Activated CD8-positive, alpha-beta memory T cell treated with anti-CD3 and anti-CD28 coated beads for 36 hours (primary cell): ENCODE results near the gene ARHGAP10. TPM values are rescaled to one million over a fixed set of nuclear protein-coding genes. Genes with fewer than 3 reads are reported as not detected.
"Not testable (repeated sequence)": the region's sequence is repeated elsewhere in the genome, so short reads cannot be mapped to it uniquely, and the experiment has no call there.

Source experiments
- CTCF ChIA-PET: fragments of 350-600 bp; sonication (Branson Sonifier 250); formaldehyde crosslinking; loops from one replicate; lab custom pipeline; 2021; ENCODE audit warnings: antibody characterized with exemption; lab: Charles Lee
- POLR2A ChIA-PET: fragments of 350-600 bp; sonication (Branson Sonifier 250); formaldehyde crosslinking; loops from one replicate; lab custom pipeline; 2021; ENCODE audit warnings: antibody characterized with exemption; lab: Charles Lee
- total RNA-seq, 2 experiments: library from RNA; stranded (reverse); gene quantifications; one replicate each; pipeline ENCODE4 v1.2.3, GENCODE V29; 2021

ARHGAP10 gene
- total RNA-seq, 2 experiments from 2014 or later, result 8.7 to 9.5 TPM

DNA sequence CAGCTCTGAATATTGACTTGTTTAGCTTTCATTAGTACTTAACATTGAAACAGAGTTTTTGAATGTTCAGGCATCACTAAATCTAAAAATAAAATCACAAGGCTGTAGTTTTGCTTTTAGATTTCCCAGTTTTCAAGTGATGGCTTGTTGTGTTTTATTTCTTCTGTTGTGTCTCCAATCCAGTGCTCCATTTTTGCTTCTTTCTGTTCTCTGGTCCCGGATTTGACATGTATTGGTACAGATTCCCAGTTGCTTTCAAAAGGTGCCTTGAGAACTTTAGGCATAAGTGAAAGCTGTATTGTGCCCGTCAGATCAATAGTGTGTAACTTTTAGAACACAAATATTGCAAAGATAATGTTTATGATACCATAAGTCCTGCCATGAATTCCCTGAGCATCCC lies 53.2 kb downstream of the ARHGAP10 start:
- POLR2A ChIA-PET, result no interaction called here
- CTCF ChIA-PET, result interaction anchor here (1.8 kb wide), 1 partner anchor 82 kb away, joined by 7 read pairs; no protein-coding TSS in a partner anchor

DNA sequence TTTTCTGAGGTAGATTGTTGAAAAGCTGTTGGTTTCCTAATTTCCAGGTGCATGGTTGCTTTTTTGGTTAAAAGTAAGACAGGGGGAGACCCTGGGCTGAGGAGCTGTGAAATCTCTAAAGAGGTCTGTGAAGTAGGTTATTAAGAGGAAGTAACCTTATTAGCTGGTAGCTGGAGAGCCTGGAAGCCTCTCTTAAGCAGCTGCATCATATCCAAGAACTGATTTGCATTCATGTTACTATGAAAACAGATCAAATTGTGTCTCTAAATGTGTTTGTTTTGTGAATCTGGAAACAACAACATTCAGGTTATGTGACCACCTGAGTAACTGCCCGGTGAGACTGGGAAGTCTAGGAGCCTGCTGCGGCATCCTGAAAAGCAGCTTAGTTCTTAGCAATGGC lies 54.1 kb downstream of the ARHGAP10 start:
- CTCF ChIA-PET, result interaction anchor here (1.8 kb wide), 1 partner anchor 81 kb away, joined by 7 read pairs; no protein-coding TSS in a partner anchor
- POLR2A ChIA-PET, result no interaction called here

DNA sequence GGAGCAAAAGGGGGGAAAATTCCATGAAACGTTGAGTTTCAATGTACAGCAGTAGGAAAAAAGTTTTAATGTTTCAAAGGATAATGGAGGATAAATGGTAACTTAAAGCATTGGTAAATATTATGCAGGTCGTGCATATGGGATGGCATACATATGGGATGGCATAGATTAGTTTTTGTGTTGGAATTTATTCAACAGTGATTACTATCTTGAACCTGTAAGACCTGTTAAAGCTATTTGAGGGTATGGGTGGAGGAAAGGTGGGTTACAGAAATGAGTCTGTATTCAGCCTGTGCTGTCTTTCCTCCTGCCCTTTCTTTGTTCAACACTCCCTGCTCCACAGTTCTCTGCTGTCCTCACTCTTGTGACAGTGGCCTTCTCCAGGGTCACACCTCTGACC lies 54.6 kb downstream of the ARHGAP10 start:
- ChIA-PET CTCF (no interaction called here), POLR2A (no interaction called here)

DNA sequence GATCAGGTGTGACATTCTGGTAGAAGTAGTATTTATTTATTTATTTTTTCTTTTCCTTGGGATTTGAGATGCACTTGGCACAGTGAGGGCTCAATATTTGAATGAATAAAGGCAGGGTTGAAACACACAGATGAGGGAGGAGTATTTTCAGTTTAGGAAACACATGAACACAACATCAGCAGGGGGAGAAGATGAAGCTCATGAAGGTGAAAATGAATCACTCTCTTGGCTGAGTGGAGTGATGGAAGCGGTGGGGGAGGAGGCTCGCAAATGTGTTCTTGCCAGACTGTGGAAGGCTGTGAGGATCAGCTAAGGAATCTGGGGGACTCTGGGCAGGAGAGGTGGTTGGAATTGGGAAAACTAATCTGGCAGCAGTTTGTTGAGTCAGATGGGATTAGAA lies 55.3 kb downstream of the ARHGAP10 start:
- ChIA-PET POLR2A (no interaction called here), CTCF (no interaction called here)

DNA sequence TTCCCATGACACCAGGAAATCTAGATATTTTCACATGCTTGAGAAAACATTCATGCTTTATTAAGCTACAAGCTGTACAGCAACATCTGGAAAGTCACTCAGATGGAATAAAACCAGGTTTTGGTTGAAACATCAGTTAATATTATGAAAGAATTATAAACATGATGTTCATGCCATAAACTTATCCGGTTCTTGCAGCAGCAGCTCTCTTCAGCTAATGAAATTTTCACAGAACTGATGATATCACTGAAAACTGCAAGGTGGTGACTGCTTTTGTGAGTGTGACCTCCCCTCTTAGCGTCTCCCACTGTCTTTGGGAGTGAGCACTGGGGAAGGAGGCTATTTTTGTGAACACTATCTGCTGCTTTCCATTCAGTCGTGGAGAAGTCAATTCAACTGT lies 56.9 kb downstream of the ARHGAP10 start:
- ChIA-PET CTCF (no interaction called here), POLR2A (no interaction called here)

DNA sequence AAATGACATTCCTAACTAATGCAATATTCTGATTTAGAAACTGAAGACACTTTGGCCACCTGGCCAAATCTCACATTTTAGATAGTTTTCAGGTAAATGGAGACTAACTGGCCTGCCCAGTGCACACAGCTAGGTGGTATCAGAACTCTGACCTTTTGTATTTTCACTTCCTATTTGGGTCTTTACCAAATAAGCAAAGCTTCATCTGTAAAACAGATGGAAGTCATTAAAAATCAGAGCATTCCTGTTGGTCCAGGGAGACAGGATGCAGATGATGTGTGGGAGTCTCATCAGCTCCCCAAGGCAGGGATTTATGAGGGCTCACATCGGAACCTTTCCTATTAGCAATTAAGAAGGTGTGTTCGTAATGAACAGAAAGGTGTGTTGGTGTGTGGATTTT lies 57.7 kb downstream of the ARHGAP10 start:
- ChIA-PET POLR2A (no interaction called here), CTCF (interaction anchor here (0.6 kb wide), 1 partner anchor 155 kb away, joined by 3 read pairs; no protein-coding TSS in a partner anchor)

DNA sequence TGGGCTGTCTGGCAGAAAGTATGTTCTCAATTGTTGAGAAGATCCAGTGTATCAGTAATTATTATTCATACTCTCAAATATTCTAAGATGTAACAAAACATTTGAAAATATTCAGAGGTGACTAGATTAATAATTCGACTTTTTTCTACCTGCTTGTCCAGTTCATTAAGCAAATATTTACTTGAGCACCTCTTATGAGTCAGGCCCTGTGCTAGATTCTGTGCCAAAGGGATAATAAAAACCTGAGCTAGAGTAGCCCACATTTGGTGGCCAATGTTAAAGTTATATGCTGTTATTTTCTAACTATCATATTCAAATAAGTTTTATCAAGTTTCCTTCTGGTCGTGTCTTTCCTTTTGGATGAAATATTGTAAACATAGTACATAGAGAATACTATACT lies 58.5 kb downstream of the ARHGAP10 start:
- ChIA-PET POLR2A (no interaction called here), CTCF (interaction anchor here (0.6 kb wide), 1 partner anchor 156 kb away, joined by 3 read pairs; no protein-coding TSS in a partner anchor)

DNA sequence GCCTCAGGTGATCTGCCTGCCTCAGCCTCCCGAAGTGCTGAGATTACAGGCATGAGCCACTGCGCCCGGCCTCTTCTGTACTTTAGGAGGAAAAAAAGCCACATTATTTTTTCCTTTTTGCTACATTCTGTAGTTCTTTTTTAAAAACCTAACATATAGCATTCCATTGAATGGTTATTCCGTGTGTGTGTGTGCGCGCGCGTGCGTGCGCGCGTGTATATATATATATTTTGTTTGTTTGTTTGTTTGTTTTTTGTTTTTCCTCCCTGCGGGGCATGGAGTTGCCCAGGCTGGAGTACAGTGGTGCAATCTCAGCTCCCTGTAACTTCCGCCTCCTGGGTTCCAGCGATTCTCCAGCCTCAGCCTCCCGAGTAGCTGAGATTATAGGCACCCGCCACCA lies 59.5 kb downstream of the ARHGAP10 start:
- CTCF ChIA-PET, result no interaction called here
- POLR2A ChIA-PET, result no interaction called here

DNA sequence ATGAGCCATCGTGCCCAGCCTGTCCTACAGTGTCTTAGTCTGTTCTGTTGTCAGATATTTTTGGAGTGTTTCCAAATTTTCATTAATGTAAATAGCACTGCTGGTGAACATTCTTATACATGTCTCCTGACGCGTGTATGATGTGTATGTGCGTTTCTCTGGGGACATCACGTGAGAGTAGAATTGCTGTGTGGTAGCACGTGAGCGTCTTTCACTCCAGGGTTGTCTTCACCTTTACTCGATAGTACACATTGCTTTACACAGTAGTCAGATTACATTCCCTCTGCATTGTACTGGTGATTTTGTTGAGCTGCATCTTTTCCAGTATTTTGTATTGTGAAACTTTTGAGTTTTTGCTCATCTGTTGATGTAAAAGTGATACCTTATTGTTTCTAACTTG lies 60.0 kb downstream of the ARHGAP10 start:
- POLR2A ChIA-PET, result no interaction called here

DNA sequence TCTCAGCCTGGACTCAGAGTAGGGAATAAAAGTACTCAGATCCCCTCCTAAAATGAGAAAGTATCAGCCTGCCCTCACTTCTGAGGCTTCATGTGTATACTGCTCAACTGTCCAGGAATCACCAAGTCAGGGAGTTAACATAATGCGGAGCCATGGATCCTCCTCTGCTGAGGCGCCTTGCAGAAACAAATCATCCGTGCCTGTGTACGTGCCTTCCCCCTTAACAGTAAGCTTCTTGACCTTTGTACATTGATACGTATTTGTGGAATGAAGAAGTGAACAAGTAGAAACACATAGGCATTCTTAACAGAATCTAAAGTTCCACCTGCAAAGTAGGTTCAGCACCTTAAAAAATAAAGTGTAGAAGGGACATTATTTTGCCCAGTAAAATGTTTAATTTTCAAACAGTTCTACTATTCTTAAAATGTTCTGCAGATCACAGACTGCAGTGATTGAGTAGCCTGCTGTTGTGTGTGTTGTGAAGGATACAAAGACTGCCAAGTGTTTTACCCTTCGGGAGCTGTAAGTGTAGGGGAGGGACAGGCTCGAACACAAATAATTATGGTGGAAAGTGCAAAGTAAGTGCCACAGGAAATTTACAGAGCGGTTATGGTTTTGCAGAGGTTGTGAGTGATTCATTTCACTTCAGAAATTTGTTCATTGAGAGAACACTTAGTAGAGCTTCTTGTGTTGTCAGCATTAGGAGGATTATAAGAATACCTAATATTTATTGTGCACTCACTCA lies 61.9 kb downstream of the ARHGAP10 start:
- POLR2A ChIA-PET, result interaction anchor here (0.7 kb wide), 1 partner anchor 61 kb away, joined by 4 read pairs; the partner anchor contains the start of gene ARHGAP10
- CTCF ChIA-PET, result interaction anchor here (0.6 to 1.4 kb wide), 2 partner anchors 62 to 781 kb away, joined by 3 read pairs; partner anchors contain the start of gene ARHGAP10

More for the DNA sequence above, 60.0 kb downstream of the ARHGAP10 start:
- CTCF ChIA-PET, result interaction anchor here (0.5 to 0.9 kb wide), 2 partner anchors 38 to 75 kb away, joined by 3 read pairs; no protein-coding TSS in a partner anchor

DNA sequence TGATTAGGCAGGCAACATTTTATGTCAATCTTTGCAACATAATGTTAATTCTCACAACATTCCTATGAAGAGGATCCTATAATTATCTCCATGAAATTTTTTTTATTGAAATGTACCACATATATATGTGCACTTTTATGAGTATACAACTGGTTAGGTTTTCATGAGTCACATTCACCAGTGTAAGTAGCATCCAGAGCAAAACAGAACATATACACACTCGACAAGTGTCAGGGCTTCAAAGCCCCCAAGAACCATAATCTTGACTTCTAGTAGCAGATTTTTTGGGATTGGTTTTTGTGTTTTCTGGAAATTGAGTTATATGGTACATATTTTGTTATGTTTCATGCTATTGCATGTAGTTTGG lies 62.4 kb downstream of the ARHGAP10 start:
- ChIA-PET POLR2A (no interaction called here), CTCF (no interaction called here)

DNA sequence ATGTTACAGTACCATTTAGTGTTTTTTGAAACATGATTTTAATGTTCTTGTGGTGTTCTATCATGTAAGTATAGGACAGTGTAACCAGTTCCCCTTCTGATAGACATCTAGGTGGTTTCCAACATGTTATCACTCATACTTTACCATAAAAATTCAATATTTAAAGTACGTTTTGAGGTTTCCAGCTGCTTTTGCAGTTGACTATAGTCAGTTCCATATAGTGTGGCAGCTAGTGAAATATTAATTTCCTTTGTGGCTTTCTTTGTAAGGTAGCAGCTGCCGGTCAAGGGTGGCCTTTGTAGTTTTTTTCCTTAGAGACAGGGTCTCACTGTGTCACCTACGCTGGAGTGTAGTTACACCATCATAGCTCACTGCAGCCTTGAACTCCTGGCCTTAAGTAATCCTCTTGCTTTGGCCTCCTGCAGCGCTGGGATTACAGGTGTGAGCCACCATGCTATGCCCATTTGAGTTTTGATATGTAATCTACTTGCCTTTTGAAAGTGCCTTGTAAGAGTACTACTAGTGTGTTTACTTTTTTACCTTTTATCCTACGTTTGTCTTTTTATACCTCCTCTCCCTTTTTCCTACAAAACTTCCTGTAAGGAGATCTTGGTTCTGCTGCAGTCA lies 63.0 kb downstream of the ARHGAP10 start:
- POLR2A ChIA-PET, result no interaction called here
- CTCF ChIA-PET, result interaction anchor here (1.1 to 1.2 kb wide), 2 partner anchors 15 to 72 kb away, joined by 4 to 6 read pairs; no protein-coding TSS in a partner anchor

DNA sequence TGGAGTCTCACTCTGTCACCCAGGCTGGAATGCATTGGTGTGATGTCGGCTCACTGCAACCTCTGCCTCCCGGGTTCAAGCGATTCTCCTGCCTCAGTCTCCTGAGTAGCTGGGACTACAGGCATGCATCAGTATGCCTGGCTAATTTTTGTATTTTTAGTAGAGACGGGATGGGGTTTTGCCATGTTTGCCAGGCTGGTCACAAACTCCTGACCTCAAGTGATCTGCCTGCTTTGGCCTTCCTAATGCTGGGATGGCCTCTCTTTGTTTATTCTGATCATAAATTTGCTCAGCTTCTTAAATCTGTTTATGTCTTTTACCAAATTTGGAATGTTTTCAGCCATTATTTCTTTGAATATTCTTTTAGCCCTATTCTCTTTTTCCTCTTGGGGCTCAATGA lies 67.2 kb downstream of the ARHGAP10 start:
- POLR2A ChIA-PET, CTCF ChIA-PET: not testable (repeated sequence)

DNA sequence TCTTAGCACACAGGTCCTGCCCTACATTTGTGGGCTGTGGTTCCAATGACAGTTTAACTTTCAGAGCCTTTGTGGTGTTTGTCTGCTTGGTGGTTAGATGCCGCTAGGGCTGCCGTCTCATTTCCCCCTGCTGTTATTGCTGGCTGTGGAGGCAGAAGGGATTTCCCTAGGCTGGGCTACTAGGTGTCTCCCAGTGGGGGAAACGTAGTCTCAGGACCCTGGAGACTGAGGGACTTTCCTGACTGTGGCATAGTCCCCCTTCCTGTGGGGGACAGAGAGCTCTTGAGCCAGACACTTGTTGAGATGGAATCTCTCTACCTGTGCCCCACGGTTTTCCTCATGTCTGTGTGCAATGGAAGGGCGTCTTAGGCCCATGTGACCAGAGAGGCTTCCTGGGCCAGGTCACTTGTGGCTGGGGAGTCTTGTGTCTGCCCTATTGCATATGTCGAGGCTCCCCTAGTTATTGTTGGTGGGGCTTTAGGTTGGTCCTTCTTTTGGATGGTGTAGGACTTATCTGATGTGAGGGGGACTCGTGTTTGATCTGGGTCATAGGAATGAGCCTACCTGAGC lies 68.2 kb downstream of the ARHGAP10 start:
- POLR2A ChIA-PET, result no interaction called here
- CTCF ChIA-PET, result no interaction called here

DNA sequence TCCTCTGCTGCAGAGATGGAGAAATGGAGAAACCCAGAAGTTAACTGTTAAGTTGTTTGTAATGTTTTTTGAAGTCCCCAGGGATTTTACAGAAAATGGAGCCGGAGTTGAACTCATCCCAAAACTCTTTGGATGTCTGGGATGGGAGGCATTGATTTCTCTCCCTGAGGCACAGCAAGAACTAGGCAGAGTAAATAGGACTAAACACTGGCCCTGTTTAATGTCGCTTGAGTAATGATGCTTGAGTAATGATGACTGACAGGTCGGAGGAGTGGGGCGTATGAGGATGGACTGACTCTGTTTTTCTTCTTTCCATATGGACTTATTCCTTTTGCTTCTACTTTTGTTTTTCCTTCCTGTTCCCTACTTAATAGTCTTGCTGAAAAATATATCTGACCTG lies 69.9 kb downstream of the ARHGAP10 start:
- ChIA-PET POLR2A (no interaction called here), CTCF (interaction anchor here (0.6 kb wide), 1 partner anchor 39 kb away, joined by 4 read pairs; no protein-coding TSS in a partner anchor)

DNA sequence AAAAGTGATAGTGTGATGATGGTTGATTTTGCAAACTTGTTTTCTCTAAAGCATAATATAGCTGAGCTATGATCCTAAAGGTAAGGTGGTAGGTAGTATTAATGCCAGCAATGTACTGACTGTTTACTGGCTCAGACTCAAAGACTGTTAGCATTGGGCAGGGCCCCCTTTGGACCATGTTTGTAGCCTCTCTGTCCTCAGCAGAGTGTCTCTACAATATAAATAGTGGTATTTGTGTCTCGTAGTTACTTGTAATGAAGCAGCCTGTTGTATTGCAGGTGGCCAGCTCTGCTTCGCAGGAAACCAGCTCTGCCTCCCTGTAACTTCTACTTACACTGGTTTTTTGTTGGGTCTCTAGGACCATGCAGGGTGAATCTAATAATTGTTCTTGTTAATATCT lies 70.5 kb downstream of the ARHGAP10 start:
- ChIA-PET POLR2A (no interaction called here), CTCF (interaction anchor here (0.5 kb wide), 1 partner anchor 118 kb away, joined by 3 read pairs; no protein-coding TSS in a partner anchor)

DNA sequence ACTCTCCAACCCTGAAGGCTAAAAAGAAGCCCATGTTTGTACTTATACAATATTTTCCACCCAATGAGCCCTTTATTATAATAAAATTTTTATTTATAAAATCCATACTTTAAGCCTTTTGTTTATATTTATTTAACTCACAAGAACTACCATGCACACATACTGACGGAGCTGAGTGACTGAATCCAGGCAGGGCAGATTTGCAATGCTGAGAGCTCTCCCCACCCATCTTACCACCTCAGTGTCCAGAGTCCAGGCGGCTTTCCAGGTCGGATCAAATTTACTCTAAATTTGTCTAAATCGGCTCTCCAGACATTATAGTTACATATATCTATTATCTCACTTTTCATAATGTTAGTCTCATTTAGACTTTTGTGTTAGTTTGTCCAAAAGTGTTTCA lies 74.1 kb downstream of the ARHGAP10 start:
- CTCF ChIA-PET, result no interaction called here

DNA sequence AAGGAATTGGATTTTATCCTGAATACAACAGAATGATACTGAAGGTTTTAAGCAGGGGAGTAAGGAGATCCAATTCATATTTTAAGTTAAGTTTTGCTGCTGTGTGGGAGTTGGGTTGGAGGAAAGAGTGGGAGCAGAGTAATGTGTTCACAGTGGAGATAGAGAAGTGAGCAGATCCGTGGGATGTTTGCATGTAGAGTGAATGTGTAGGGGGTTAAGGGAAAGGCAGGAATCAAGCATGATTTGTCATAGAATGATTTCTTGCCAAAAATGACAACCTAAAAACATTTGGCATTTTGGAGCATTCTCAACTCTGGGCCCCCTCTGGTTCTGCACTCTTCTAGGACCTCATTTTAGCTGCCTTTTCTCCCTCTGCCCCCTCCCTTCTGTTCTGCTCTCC lies 76.6 kb downstream of the ARHGAP10 start:
- ChIA-PET POLR2A (no interaction called here), CTCF (no interaction called here)

More for the DNA sequence above, 74.1 kb downstream of the ARHGAP10 start:
- POLR2A ChIA-PET, result no interaction called here

DNA sequence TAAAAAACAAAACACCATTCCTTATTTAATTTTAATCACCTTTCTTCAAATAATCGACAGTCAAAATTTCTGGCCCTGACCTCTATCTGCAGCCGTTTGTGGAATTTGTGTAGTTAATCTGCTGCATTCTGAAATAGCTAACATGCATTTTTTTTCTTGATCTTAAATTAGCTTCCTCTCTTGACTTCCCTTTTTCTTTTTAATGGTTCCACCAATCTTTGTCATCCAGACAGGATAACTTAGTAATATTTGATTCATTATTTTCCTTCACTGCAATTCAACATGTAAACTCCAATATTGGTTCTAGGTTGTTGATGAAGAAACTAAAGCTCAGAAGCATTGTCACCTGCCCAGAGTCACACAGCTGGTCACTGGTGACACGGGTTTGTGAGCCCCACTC lies 77.3 kb downstream of the ARHGAP10 start:
- ChIA-PET POLR2A (no interaction called here), CTCF (interaction anchor here (0.9 kb wide), 1 partner anchor 57 kb away, joined by 3 read pairs; no protein-coding TSS in a partner anchor)

DNA sequence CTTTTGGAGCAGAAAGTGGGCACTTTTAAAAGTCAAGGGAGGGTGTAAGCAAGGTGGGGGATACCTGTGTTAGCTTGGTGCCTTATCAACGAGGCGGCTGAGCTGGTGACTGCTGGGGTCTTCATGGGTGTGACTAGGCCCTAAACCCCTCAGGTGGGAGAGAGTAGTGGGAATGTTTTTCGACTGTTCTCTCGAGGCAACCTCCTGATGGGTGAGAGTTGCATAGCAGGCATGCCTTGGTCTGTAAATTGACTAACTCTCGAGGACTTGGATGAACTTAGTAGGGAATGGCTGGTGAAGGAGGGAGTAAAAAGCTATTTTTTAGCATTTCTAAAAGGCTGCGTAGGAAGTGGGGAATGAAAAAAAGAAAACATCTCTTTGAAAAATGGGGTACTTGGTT lies 80.0 kb downstream of the ARHGAP10 start:
- CTCF ChIA-PET, result no interaction called here
- POLR2A ChIA-PET, result no interaction called here
